KMS-11 (cell line): ENCODE data around the gene KAT2A.

Source experiments
- H2AFZ ChIP-seq: fragments of 200-600 bp; sonication (generic); 2 replicates; pipeline ENCODE4 v1.6.1; 2016; ENCODE audit warnings: antibody characterized with exemption, mixed run types, low read depth
- H3K27ac ChIP-seq: fragments of 200-600 bp; sonication (generic); 2 replicates; pipeline ENCODE4 v1.6.1; 2016; ENCODE audit warnings: mild to moderate bottlenecking, mixed run types
- H3K27me3 ChIP-seq: fragments of 200-600 bp; sonication (generic); 2 replicates; pipeline ENCODE4 v1.6.1; 2017; ENCODE audit warnings: mild to moderate bottlenecking, low read depth, mixed run types, moderate library complexity; ENCODE audit not compliant: insufficient read depth
- H3K36me3 ChIP-seq: fragments of 200-600 bp; sonication (generic); 2 replicates; pipeline ENCODE4 v1.6.1; 2017; ENCODE audit warnings: mild to moderate bottlenecking, mixed run types; ENCODE audit not compliant: insufficient read depth
- H3K4me1 ChIP-seq: fragments of 200-600 bp; sonication (generic); 2 replicates; pipeline ENCODE4 v1.6.1; 2016; ENCODE audit warnings: mild to moderate bottlenecking, low read depth, mixed run types; ENCODE audit not compliant: poor library complexity, severe bottlenecking
- H3K4me2 ChIP-seq: fragments of 200-600 bp; sonication (generic); 2 replicates; pipeline ENCODE4 v1.7.0; 2016; ENCODE audit warnings: mild to moderate bottlenecking, mixed run types
- H3K4me3 ChIP-seq: fragments of 200-600 bp; sonication (generic); IDR thresholded peaks from 2 replicates; pipeline ENCODE4 v1.6.1; 2017; ENCODE audit warnings: low read depth, low read length, mixed read lengths; ENCODE audit not compliant: insufficient read depth
- H3K79me2 ChIP-seq: fragments of 200-600 bp; sonication (generic); 2 replicates; pipeline ENCODE4 v1.6.1; 2016; ENCODE audit warnings: low read depth, mixed run types; ENCODE audit not compliant: insufficient read depth
- H3K9ac ChIP-seq: fragments of 200-600 bp; sonication (generic); 2 replicates; pipeline ENCODE4 v1.6.1; 2016; ENCODE audit warnings: mild to moderate bottlenecking, mixed run types
- H4K20me1 ChIP-seq: fragments of 200-600 bp; sonication (generic); 2 replicates; pipeline ENCODE4 v1.6.1; 2016; ENCODE audit warnings: mild to moderate bottlenecking, mixed run types; ENCODE audit not compliant: insufficient read depth
- TF ChIP-seq, protein P1 (sequence below): fragments of 200-600 bp; sonication (generic); conservative IDR thresholded peaks from 2 replicates; pipeline ENCODE4 v1.6.1; 2017; ENCODE audit warnings: low read depth, mild to moderate bottlenecking, antibody characterized with exemption, low read length, moderate library complexity, mixed read lengths

Gene KAT2A

DNA sequence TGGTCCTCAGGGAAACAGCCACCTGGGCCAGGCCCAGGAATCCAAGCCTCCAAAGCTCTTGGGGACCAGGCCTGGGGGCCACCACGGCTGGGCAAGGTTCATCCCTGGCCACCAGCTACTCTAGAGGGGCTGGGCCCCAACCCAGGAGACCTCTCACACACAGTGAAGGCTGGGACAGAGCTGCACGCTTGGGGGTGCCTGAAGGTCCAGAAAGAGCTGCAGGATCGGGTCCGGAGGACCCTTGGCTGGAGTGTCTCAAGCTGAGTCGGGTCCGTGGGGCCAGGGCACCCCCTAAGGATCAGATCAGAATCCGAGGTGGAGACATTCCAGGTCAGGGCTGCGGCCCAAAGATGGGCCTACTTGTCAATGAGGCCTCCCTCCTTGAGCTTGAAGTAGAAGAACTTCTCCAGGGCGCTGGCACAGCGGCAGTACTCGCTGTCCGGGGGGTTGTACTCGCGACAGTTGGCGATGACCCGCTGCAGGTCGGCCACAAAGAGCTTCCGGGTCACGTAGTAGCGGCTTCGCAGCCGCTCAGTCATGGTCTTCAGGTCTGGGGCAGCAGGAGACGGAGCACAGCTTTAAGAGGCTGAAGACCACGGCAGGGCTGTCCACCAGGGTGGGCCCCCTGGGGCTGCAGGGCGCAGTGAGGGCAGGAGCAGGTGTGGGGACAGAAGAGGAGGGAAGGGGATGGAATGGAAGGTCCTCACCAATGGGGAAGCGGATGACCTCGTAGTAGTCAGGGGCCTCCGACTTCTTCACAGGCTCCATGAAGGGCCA is 7.7 kb downstream of the KAT2A start:
- TF ChIP-seq, protein P1, sequence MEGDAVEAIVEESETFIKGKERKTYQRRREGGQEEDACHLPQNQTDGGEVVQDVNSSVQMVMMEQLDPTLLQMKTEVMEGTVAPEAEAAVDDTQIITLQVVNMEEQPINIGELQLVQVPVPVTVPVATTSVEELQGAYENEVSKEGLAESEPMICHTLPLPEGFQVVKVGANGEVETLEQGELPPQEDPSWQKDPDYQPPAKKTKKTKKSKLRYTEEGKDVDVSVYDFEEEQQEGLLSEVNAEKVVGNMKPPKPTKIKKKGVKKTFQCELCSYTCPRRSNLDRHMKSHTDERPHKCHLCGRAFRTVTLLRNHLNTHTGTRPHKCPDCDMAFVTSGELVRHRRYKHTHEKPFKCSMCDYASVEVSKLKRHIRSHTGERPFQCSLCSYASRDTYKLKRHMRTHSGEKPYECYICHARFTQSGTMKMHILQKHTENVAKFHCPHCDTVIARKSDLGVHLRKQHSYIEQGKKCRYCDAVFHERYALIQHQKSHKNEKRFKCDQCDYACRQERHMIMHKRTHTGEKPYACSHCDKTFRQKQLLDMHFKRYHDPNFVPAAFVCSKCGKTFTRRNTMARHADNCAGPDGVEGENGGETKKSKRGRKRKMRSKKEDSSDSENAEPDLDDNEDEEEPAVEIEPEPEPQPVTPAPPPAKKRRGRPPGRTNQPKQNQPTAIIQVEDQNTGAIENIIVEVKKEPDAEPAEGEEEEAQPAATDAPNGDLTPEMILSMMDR, result no peak
- Histone ChIP-seq H3K79me2 (no peaks in the 10 kb centered on the region), H3K27ac (peak overlapping the region; percentile 81), H3K36me3 (no peaks in the 10 kb centered on the region), H3K4me2 (peak overlapping the region; percentile 65), H3K9ac (peak overlapping the region; percentile 38; the same call in 1 of the 2 replicates), H4K20me1 (no peaks in the 10 kb centered on the region), H3K4me3 (no peak overlapping the region), H3K4me1 (peaks cover 39% of the 10 kb centered on the region), H2AFZ (peak overlapping the region; percentile 47; the same call in 1 of the 2 replicates), H3K27me3 (no peaks in the 10 kb centered on the region)

DNA sequence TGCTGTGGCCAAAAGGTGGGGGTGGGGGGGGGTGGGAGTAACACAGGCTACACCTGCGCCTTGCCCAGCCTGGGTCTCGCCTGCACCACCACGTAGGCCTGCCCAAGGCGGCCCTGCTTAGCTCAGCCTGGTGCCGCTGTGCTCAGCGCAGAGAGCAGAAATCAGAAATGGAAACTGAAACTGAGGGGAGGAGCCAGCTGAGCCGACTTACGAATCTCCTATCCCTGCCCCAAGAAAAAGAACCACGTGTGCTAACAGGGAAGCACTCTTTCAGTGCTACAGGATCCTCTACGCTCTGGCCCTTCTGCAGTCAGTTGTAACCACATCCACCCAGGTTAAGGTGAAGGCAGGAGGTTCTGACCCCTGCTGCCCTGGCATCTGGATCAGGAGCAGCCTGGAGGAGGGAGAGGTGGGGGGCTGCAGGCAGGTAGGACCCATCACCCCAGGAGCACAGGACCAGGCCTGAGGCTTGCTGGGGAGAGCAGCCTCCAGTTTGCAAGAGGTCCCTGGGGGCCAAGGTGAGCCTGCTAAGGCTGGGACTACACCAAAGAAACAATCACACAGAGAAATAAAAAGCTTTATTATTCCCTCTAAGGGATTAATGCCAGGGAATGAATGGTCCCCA is 8.5 kb downstream of the KAT2A start, which contains the start of gene DHX58:
Gene DHX58, minus strand, starts transcription at position 163 of the 625 bp plus-strand sequence. CDS start 822 bp downstream, outside the sequence.
- Histone ChIP-seq H3K4me3 (no peak within 1 kb of the TSS), H3K9ac (peak within 1 kb of the TSS; percentile 41; the same call in 1 of the 2 replicates), H3K79me2 (no peaks in the 10 kb centered on the region), H3K4me2 (peak within 1 kb of the TSS; percentile 83), H3K4me1 (peaks cover 46% of the 10 kb centered on the region), H3K36me3 (no peaks in the 10 kb centered on the region), H3K27ac (peak within 1 kb of the TSS; percentile 81), H2AFZ (peak within 1 kb of the TSS; percentile 47), H3K27me3 (no peaks in the 10 kb centered on the region), H4K20me1 (no peaks in the 10 kb centered on the region)
- TF ChIP-seq, protein P1, result no peak

DNA sequence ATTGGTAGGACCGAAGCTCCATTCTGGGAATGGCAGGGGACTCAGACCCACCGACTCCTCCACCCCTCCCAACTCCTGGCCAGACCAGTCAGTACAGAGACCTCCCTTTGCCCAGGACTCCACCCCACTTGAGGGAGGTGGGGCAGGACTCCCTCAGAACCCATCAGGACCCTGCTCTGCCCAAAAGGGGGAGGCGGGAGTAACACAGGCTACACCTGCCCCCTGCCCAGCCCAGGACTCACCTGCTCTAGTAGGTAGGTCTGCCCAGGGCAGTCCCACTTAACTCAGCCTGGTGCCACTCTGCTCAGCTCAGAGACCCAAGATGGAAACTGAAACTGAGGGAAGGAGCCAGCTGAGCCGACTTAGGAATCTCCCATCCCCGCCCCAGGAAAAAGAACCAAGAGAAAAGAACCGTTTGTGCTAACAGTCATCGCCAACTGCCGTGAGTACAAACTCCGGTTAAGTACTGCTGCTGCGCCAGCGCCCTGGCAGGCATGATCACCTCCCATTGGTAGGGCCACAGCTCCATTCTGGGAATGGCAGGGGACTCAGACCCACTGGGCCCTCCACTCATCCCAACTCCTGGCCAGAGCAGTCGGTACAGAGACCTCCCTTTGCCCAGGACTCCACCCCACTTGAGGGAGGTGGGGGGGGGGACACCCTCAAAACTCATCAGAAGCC is 9.2 kb downstream of the KAT2A start:
- H3K4me1 ChIP-seq, result peaks cover 50% of the 10 kb centered on the region
- H3K79me2 ChIP-seq, result no peaks in the 10 kb centered on the region
- H3K27ac ChIP-seq, result peak overlapping the region; percentile 81
- peak overlapping the region; percentile 41; the same call in 1 of the 2 replicates for H3K9ac ChIP-seq
- no peaks in the 10 kb centered on the region for H4K20me1 ChIP-seq
- H2AFZ ChIP-seq, result peak overlapping the region; percentile 47
- TF ChIP-seq, protein P1, result no peak
- H3K36me3 ChIP-seq, result no peaks in the 10 kb centered on the region
- peak overlapping the region; percentile 83 for H3K4me2 ChIP-seq
- H3K27me3 ChIP-seq, result no peaks in the 10 kb centered on the region
- H3K4me3 ChIP-seq, result no peak overlapping the region

DNA sequence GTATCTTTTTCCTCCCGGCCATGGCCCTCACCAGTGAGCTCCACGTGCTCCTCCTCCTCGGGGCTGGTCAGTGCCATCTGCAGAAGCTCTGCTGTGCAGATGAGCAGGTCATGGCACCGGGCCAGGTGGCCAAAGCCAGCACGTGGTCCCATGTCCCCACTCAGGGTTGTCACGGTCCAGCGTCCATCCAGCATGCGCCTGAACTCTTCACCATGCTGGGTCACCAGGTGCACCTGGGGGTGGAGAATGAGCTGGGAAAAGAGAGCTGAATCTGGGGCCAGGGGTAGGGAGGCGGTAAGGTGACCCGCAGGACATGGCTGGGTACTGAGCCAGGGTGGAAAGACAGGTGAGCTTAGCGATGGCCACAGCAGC is 9.9 kb downstream of the KAT2A start:
- Histone ChIP-seq H3K4me1 (peaks cover 47% of the 10 kb centered on the region), H3K9ac (no peak overlapping the region)
- TF ChIP-seq, protein P1, result no peak

More for the DNA sequence above, 9.9 kb downstream of the KAT2A start:
- no peak overlapping the region for H3K27ac ChIP-seq
- H3K4me3 ChIP-seq, result no peak overlapping the region
- no peaks in the 10 kb centered on the region for H3K36me3 ChIP-seq
- H3K27me3 ChIP-seq, result no peaks in the 10 kb centered on the region; the same call in 1 of the 2 replicates
- peak overlapping the region; percentile 83; the same call in 1 of the 2 replicates for H3K4me2 ChIP-seq
- H4K20me1 ChIP-seq, result no peaks in the 10 kb centered on the region
- H2AFZ ChIP-seq, result no peak overlapping the region
- no peaks in the 10 kb centered on the region for H3K79me2 ChIP-seq
